ENCODE results near the gene FBN3.
"Not testable (repeated sequence)": the region's sequence is repeated elsewhere in the genome, so short reads cannot be mapped to it uniquely, and the experiment has no call there.

Gene FBN3

GRCh38 chr19:8161135-8161646 is 11.8 kb upstream of the FBN3 start:
- ChIA-PET CTCF (interaction anchor here (1.0 to 1.2 kb wide), 2 partner anchors 14 to 90 kb away, joined by 3 to 6 read pairs; no protein-coding TSS in a partner anchor), POLR2A (no interaction called here)
- DNase-seq (ENCODE audit: extremely low spot score) = peak; percentile 29
- no peak for TF ChIP-seq CTCF (IDR thresholded peaks at IDR 0.05; ENCODE audit: control extremely low read depth, extremely low read depth, low read depth, missing control alignments)

- ChIA-PET CTCF (interaction anchor here (0.8 to 2.3 kb wide), 11 partner anchors 10 to 215 kb away, joined by 3 to 21 read pairs (median 5); partner anchors contain the start of gene TIMM44), POLR2A (interaction anchor here (0.6 kb wide), 1 partner anchor 85 kb away, joined by 5 read pairs; no protein-coding TSS in a partner anchor)
- not testable (repeated sequence) for DNase-seq (ENCODE audit: extremely low spot score)
Observed at GRCh38 chr19:8159322-8159721, 9.9 kb upstream of the FBN3 start.

- TF ChIP-seq CTCF (IDR thresholded peaks at IDR 0.05; ENCODE audit: control extremely low read depth, extremely low read depth, low read depth, missing control alignments) = peak; percentile 66
- CTCF ChIA-PET = interaction anchor here (0.6 to 2.3 kb wide), 26 partner anchors 8 to 286 kb away, joined by 3 to 21 read pairs (median 4); partner anchors contain the start of genes CERS4, FBN3, HNRNPM and MARCHF2
- POLR2A ChIA-PET = interaction anchor here (0.6 kb wide), 1 partner anchor 86 kb away, joined by 5 read pairs; no protein-coding TSS in a partner anchor
Observed at GRCh38 chr19:8158411-8159074, 9.2 kb upstream of the FBN3 start.

GRCh38 chr19:8155318-8155717 is 5.9 kb upstream of the FBN3 start:
- CTCF ChIA-PET = interaction anchor here (1.0 to 1.4 kb wide), 2 partner anchors 13 to 129 kb away, joined by 3 read pairs; no protein-coding TSS in a partner anchor

More at GRCh38 chr19:8158411-8159074, 9.2 kb upstream of the FBN3 start:
- DNase-seq (ENCODE audit: extremely low spot score) = peak; percentile 82

GRCh38 chr19:8154014-8154413 is 4.6 kb upstream of the FBN3 start:
- TF ChIP-seq CTCF (IDR thresholded peaks at IDR 0.05; ENCODE audit: control extremely low read depth, extremely low read depth, low read depth, missing control alignments) = peak; percentile 34
- CTCF ChIA-PET = interaction anchor here (1.4 kb wide), 1 partner anchor 12 kb away, joined by 3 read pairs; no protein-coding TSS in a partner anchor
- POLR2A ChIA-PET = interaction anchor here (0.7 kb wide), 1 partner anchor 15 kb away, joined by 7 read pairs; no protein-coding TSS in a partner anchor
- peak; percentile 46 for DNase-seq (ENCODE audit: extremely low spot score)

More at GRCh38 chr19:8155318-8155717, 5.9 kb upstream of the FBN3 start:
- no peak for DNase-seq (ENCODE audit: extremely low spot score)
- no peak for TF ChIP-seq CTCF (IDR thresholded peaks at IDR 0.05; ENCODE audit: control extremely low read depth, extremely low read depth, low read depth, missing control alignments)
- POLR2A ChIA-PET = no interaction called here

- ChIA-PET CTCF (no interaction called here), POLR2A (no interaction called here)
- DNase-seq (ENCODE audit: extremely low spot score) = peak; percentile 14
- no peak for TF ChIP-seq CTCF (IDR thresholded peaks at IDR 0.05; ENCODE audit: control extremely low read depth, extremely low read depth, low read depth, missing control alignments)
Observed at GRCh38 chr19:8151767-8152035, 2.3 kb upstream of the FBN3 start.

Measured in GM10248 (cell line).